Measurements from ENCODE around the gene CDK18. TPM values are rescaled to one million over a fixed set of nuclear protein-coding genes. Genes with fewer than 3 reads are reported as not detected.

CDK18 gene
- total and polyA plus RNA-seq, 2 of the 8 experiments (the other 6 are each of a cell fraction or from before 2014, with no cell fraction given) = 31.2 to 44.0 TPM

GRCh38 chr1:205543351-205544301 lies 39.2 kb downstream of the CDK18 start (continued):
- TF ChIP-seq CTCF (IDR thresholded peaks at IDR 0.05; ENCODE audit: control extremely low read depth in 1 of 3, insufficient read depth in 1 of 3, low read depth in 1 of 3, low read length in 3 of 3) (no peak), POLR2AphosphoS5 (IDR thresholded peaks at IDR 0.05; ENCODE audit: low read depth, low read length) (no peak; the same call in 1 of the 2 replicates), CTBP2 (IDR thresholded peaks at IDR 0.05; ENCODE audit: borderline replicate concordance, insufficient read depth, insufficient read length, low read length) (no peak), SIN3A (conservative IDR thresholded peaks at IDR 0.05 in 1 of 2, IDR thresholded peaks at IDR 0.05 in 1 of 2; ENCODE audit: low read depth in 1 of 2, low read length in 2 of 2) (no peak), RXRA (IDR thresholded peaks at IDR 0.05; ENCODE audit: insufficient read depth, low read depth, low read length) (no peak), SIRT6 (IDR thresholded peaks at IDR 0.05; ENCODE audit: low read length) (no peak), BRCA1 (IDR thresholded peaks at IDR 0.05; ENCODE audit: low read depth, low read length) (no peak), TAF7 (optimal IDR thresholded peaks at IDR 0.05; ENCODE audit: borderline replicate concordance, low read depth, low read length) (no peak), EP300 (IDR thresholded peaks at IDR 0.05; ENCODE audit: borderline replicate concordance in 1 of 2, low read depth in 2 of 2, low read length in 2 of 2) (no peak), CEBPB (IDR thresholded peaks at IDR 0.05; ENCODE audit: low read depth, low read length) (no peak), PHF8 (conservative IDR thresholded peaks at IDR 0.05; ENCODE audit: low read depth, low read length) (0 out of 2 replicates have a peak, but pooled peaks have one; percentile 22), GABPA (IDR thresholded peaks at IDR 0.05; ENCODE audit: borderline replicate concordance, insufficient read depth, low read length) (no peak), SP1 (IDR thresholded peaks at IDR 0.05; ENCODE audit: low read depth, low read length) (0 out of 2 replicates have a peak, but pooled peaks have one; percentile 22), RBBP5 (IDR thresholded peaks at IDR 0.05; ENCODE audit: borderline replicate concordance, low read depth, low read length) (no peak), HDAC6 (IDR thresholded peaks at IDR 0.05; ENCODE audit: low read depth, low read length) (no peak), CHD2 (IDR thresholded peaks at IDR 0.05; ENCODE audit: low read length) (no peak), MAFK (IDR thresholded peaks at IDR 0.05; ENCODE audit: low read depth, low read length) (no peak), CHD1 (IDR thresholded peaks at IDR 0.05; ENCODE audit: low read depth, low read length) (no peak), E2F6 (IDR thresholded peaks at IDR 0.05) (peak; percentile 66), FOSL1 (IDR thresholded peaks at IDR 0.05; ENCODE audit: insufficient read depth, low read depth, low read length) (no peak)
